Right kidney (tissue), 1 donor: ENCODE results near the gene MYO18B.

ENCODE experiments used
- DNase-seq: peaks from one replicate; pipeline ENCODE4 v3.0.0-alpha.2; 2016

MYO18B gene

DNA sequence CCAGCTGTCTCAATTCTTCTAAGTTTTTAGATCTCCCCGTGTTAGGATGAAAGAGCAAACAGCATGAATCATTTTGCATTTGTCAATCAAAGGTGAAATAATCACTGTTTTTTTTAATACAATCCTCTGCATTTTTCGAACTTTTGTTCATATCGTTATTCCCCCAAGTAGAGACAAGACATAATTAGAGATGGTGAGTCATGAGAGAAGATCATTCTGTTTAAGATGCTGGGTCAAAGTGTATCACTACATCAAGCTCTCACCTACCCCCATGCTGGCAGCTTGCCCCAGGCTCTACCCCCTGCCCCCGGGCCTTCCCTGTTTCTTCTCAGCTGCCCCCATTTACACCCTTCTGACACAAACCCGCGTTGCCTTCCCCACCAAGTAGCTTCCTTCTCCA is 30.5 kb upstream of the MYO18B start:
- no peak for DNase-seq

DNA sequence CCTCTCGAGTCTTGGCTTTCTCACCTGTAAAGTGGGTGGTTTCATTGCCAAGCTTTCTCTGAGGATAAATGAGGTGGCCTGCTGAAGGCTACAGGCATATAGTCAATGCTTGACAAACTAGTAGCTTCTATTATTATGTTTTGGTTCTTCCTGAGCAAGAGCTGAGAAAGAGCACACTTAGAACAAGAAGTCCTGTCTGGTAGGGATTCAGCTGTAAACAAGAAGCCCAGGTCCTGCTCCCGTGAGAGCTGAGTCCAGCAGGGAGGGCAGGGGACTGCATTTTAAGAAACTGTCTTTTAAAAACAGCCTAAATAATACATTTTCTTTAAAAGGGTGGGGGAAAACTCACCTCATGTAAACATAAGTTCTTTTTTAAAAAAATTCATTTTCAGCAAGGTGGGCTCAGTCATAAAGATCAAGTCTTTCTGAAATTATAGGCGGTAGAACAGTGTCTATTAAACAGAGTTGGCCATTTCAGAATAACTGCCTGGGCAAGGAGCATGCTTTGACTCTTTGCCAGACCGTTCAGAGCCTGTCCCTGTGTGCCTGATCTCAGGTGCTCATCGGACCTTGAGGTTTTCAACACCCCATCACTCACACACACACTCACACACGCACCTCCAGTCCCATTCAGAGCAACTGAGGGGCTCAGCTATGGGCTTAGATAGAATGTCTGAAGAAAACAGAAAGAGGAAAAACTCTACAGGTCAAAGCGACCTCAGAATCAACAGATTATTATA is 29.2 kb upstream of the MYO18B start:
- no peak for DNase-seq

DNA sequence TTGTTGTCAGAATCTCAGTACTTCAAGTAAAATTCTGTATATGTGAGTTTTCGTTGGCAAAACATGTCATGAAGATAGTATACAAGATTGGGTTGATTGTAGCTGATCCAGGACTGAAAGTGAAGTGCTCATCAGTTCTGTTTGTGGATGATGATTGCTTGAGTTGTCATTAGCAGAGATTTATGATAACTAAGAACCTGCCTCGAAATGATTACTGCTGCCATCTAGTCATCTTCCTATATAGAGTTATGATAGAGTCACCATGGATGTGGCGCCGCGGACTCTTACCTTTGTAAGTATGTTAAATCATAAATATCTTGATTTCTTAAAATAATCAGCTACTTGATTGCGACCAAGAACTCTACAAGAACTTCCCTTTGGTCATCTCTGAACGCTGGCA is 27.9 kb upstream of the MYO18B start:
- DNase-seq = no peak

DNA sequence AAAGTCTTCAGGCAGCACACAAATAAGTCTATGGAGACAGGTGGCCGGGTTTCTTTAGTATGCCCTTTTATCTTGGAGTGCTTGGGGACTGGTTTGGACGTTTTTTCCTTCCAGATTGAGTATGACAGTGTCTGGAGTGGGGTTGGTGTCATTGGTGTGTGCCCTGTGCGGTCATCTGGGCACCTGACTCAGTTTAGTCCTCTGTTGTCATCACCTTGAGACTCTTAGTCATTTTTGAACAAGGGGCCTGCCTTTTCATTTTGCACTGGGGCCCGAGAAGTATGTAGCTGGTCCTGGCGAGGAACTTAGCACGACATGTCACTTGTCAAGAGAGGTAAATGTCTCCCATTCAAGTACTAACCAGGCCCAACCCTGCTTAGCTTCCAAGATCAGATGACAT is 27.2 kb upstream of the MYO18B start:
- DNase-seq = no peak

DNA sequence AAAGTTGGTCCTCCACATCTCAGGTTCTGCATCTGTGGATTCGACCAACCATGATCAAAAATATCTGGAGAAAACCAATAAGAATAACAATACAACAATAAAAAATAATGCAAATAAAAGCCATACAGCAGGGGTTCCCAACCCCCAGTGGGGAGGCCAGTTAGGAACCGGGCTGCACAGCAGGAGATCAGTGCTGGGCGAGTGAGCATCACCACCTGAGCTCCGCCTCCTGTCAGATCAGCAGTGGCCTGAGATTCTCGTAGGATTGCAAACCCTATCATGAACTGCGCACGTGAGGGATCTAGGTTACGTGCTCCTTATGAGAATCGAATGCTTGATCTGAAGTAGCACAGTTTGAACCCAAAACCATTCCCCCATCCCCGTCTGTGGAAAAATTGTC is 25.4 kb upstream of the MYO18B start:
- DNase-seq = no peak

DNA sequence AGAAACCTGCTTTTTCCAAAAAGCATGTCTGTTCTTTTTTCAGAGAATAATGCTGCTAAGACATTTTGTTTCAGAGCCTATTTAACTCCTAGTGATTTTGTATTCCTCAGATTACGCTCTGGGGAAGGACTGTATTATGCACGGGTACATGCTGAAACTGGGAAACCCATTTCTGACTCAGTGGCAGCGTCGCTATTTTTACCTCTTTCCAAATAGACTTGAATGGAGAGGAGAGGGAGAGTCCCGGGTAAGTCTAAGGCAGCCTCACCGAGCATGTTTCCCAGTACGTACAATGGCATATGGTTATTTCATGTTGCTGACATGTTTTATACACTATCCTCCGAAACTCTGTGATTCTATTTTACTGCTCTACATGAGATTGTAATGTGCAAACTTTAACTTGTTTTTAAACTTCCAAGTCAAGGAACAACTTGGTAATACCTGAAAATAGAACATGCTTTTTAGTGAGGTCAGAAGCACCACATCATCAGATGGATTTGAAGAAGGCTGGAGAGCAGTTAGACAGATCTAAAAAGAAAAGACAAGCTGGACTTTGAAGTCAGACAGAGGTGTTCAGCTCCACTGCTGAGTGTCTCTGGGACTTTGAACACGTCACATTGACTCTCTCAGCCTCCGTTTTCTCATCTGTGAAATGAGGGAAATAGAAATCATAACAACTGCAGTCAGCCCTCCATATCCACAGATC is 23.7 kb upstream of the MYO18B start:
- DNase-seq = no peak

DNA sequence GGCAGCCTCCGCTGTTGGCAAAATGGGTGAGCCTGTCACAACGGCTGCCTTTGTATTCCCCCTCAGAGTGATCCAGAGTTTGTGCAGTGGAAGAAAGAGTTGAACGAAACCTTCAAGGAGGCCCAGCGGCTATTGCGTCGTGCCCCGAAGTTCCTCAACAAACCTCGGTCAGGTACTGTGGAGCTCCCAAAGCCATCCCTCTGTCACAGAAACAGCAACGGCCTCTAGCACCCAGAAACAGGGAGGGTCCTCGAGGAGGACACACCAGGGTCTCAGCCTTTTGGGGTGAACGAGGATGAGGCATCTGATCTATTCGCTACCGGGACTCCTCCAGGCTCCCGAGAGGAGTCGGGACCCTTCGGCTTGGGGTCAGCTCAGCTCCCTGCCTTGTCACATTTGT is 19.8 kb upstream of the MYO18B start:
- no peak for DNase-seq

DNA sequence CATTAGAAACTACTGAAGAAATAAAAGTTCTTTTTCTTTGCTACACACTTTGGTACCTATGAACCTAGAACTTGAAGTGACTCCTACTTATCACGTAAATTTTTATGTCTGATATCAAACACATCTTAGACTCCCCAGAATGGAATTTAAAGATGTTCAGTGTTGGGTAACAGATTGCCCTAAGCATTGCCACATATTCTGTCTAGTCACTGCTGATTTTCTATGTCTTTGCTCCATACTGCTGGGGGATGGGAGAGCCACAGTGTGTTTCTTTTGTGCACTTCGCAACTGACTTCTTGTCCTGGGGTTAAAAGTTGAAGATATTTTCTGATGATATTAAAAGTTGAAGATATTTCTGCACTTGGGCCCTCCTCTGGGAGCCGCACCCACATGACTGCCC is 19.4 kb upstream of the MYO18B start:
- no peak for DNase-seq

DNA sequence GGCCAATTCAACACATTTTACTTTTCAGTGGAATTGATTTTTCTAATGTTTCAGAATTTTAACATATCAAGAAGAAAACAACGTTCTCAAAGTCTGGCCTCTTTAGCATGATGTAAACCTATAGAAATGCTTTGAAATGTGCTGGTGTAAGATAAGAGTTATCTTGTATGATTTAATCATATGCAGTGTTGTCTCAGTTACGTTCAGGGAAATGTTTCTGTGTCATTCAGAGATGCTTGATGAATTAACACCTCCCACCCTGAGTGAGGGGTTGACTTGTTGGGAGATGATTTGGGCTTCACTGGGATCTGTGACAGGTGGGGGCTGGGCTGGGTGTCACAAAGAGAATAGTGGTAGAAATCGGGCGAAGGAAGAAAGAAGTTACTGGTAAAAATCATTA is 15.7 kb upstream of the MYO18B start:
- DNase-seq = no peak

DNA sequence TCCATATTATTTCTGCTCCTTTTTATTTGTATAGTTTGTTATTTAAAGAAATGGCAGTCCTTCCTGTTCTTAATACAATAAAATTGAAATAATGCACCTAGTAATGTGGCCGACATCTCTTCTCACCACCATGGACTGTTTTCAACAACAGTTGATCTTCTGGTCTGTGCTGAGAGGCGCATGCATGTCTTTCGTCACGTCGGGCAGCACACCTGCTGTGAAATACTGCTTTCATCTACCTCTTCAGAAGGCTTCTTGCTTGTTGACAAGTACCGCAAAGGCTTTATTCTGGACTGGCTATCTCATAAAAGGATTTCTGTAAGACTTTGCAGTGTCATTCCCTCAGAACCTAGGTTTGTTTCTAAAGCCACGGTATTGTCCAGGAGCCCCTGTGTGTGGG is 13.9 kb upstream of the MYO18B start:
- DNase-seq = no peak

DNA sequence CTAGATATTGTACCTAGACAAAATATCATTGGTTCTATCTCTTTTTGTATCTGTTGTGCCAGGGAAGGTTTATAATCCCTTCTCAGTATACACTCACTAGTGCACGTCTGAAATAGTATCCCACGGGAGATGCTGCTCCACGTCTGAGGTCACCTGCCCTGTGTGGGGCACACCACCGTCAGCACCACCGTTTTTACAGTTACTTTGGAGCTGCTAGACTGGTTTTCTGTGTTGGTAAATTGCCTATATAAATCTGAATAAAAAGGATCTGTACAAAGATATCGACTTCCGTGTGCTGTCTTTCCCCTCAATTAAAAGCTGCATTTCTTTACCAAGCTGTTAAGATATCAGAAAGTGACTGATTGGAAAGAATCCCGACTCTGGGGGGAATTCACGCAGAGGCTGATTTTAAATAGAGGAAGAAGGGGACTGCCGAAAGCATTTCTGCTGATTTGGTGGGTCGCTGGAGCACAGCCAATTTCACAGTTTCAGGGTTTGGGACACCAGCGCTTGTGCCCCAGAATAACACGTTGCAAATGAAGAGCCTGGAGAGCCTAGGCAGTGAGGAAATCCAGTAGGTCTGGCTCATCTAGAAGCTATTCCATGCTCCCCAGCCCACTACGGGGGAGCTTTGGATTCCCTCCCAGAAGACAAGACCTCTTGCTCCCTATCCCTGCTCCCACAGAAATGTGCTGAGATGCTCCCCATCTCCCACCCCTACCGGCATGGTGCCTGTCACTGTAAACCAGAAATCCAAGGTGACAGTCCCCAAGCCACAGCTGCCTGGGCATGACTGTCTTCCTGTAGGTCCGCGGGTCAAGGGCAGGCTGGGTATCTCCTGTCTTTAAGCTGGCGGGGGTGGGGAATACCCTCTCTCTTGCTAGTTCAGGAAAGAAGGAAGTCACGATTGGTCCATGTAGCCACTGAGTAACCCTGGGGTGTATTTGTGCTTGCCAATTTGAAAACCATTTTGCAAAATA is 12.7 kb upstream of the MYO18B start:
- DNase-seq = no peak

DNA sequence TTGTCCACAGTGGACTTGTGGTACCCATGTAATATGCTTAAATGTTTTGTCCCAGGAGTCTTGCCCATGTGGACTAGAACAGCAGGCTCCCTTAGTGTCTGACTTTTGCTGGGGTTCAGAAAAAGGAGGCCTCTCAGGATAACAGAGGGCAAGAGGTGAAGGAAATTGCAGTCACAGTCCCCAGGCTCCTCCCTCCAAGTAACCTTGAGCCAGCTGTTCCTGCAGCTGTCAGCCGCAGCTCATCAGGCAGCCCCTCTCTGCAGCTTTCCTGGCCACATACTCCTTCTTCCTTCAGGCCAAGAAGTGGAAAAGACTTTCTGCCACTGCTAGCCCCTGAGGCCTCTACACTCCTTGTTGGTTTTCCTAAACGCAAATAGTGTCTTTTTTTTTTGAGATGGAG is 6.3 kb upstream of the MYO18B start:
- no peak for DNase-seq

DNA sequence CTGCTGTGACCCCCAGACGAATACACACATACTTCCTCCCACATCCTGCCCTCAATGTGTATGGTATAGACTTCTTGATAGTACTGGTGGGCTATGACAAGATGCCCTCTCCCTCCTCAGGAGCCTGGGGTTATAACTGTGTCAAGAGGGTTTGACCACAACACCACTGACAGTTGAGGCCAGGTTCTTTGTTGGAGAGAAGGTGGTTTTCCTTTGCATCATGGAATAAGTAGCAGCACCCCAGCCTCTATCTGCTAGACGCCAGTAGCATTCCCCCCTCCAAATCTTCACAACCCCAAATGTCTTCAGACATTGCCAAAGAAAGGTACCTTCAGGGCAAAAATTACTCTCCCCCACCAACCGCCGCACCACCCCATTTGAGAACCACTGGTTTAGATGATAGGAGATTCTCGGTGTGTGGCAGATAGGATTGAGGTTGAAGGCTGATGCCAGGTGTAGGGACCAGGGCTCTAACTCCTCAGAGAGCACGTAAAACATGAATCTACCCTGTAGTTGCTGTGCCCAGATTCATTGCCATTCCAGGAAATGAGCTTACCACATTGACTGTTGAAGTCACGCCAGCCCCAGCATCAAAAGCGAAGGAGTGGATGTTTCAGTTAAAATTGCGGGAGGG is 5.5 kb upstream of the MYO18B start:
- no peak for DNase-seq

DNA sequence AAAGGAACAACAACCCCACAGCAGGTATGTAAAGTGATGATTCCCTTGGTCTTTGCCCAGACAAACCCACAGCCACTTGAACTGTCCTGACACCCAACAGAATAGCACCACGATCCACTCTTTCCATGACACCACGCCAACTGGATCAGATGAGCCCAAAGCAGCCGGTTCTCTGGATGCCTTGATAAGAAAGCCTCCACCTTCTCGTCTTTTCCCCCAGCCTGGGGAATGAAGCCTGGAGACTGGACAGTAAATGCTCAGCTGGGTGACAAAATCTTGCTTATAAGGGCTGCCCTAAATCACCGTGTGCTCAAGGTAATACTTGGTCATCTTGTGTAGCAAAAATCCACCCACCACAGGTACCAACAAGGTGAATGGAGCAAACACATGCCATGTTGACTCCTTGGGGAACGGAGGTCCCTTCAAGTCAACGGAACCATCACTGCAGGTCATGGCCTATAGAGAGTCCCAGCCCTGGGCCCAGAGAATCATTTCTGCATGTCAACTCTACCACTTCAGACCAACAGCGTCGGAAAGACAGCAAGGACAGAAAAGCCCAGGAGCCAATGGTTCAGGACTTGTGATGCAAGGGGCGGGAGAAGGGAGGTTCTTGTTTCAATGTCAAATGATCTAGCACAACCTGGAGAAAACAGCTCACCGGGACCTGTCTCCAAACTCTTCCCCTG is 2.2 kb upstream of the MYO18B start:
- no peak for DNase-seq

DNA sequence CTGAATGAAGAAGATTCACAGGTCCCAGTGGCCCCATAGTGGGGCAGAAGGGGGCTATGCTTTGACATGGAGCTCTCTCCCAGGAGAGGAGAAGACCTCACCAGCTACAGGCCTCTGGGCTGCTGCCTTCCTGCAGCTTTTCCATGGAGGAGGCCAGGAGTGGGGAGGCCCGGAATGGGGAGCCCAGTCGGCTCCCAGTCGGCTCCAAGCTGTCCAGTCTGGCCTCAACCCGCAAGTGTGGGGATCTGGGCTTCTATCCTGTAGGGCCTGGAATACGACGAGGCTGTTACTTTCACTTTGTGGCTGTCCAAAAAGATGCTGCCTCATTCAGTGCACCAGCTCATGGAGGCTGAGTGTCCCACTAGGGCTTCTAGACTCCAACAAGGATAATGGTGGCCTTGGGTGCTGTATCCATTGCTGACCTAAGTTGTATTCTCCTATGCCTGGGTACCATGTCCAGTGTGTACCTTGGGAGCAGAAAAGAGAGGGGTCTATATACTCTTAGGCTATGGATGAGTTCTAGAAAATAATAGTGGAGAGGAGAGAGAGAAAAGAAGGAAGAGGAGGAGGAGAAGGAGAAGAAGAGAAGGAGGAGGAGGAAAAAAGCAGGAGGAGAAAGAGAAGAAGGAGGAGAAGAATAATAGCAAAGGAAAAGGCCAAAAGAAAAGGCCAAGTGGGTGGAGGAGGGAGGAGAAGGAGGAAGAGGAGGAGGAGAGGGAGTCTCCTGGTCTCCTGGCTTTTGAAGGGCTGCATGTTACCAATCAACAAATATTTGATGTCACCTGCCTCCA is 1.1 kb downstream of the MYO18B start:
- DNase-seq = no peak

DNA sequence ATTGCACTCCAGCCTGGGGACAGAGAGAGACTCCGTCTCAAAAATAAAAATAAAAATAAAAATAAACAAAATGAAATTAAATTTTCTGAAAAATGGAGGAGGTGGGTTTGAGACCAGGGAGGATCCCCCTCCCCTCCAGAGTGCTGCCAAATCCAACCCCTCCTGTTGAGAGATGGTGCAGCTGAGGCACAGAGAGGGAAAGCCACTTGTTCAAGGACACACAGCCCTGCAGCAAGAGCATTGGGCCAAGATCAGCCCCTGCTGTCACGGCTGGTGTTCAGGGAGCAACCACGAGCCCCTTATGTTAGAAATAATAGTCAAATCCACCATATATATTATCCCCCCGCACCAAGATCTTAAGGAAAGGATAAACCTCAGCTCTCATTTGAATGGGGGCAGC is 2.7 kb downstream of the MYO18B start:
- DNase-seq = no peak

DNA sequence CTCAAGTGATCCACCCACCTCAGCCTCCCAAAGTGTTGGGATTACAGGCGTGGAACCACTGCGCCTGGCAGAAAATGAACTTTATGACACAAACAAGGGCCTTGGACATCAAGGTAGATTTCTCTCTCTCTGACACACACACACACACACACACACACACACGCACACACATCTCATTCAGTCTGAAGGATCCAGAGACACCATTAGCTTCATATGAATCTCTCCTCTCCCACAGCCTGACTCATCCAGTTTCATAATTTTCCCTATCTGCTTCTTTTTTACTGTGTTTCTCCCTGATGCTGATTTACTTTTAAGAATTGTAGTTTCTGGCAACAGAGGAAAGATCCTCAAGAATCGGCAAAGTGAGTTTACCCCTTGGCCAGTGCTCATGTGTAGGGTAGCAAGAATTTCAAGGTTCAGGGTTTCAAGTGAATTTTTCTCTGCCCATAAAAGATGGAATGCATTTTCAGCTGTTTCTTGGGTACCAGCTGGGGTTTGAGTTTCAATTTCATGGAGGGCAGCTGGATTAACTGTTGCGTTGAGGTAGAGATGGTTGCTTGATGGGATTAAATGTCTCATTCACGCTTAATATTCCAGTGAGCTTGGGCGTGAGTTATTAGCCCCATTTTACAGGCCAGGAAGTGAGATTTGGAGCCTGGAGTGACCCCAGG is 3.5 kb downstream of the MYO18B start:
- DNase-seq = no peak

DNA sequence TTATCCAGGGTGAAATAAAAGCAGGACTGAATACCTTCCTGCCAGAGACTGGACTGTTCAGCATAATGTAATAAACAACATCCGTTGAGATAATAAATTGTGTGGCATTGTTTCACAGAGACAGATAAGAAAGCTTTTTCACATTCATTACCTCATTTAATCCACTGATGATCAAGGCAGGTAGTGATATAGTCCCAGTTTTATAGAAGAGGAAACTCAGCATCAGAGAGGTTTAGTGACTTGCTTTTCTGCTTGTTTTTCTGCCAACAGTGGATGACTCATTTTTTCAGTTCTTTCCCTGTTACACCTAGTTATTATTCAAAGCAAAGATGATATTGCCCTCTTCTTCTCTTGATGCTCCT is 4.0 kb downstream of the MYO18B start:
- DNase-seq = no peak

DNA sequence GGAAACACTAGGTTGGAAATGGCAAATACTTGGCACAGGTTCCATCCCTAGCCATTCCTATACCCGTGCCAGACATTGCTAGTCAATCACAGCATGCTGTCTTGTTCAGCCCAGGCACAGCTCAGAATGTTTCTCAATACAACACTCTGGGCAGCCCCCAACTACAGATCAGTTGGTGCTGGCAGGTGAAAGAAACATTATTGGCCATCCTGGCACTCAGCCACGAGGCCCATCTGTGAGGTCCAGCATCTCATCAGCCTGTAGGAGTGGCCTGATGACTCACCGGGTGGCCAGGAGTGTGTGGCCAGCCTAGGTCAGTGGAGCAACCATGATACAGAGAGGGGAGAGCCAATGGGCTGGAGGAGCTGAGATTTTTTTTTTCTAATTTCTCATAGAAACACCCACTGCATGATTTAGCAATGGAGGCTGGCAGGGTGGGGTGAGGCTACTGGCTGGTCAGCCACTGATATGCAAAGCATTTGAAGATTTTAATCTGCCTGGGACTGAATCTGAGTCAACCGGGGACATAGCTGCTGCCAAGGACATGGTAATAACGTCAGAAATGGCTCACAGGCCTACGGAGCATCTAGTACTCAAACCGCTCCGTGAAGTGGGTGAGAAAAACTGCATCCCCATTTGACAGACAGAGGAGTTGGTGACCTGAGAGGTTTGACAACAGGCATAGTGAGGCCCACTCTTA is 5.4 kb downstream of the MYO18B start:
- DNase-seq = no peak

DNA sequence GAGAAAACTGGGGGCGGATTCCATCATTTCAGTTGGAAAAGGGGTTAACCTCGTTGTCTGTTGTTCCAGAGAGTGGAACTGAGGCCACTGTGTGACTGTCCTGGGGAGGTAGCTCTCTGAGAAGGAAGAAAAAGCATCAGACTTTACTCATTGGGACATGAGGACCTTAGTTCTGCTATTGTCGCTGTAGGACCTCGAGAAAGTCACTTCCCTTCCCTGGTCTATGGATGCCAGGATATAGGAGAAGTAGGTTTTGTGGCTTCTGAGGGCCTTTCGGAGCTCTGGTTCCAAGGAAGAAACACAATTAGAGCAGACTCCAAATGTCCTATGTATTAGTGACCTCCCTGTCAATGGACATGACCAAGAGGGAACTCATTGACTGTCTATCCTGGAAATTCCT is 6.2 kb downstream of the MYO18B start:
- no peak for DNase-seq
